ENCODE data around the gene PRG2.

PRG2 gene, protein sequence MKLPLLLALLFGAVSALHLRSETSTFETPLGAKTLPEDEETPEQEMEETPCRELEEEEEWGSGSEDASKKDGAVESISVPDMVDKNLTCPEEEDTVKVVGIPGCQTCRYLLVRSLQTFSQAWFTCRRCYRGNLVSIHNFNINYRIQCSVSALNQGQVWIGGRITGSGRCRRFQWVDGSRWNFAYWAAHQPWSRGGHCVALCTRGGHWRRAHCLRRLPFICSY

GRCh38 chr11:57390535-57390934 lies at the start of gene PRG2:
PRG2 (minus strand) TSS chr11:57390650; CDS start chr11:57389944, 706 bp downstream.
- Histone ChIP-seq H3K9me3 (no peaks in the 10 kb centered on the region), H3K36me3 (replicated peaks) (no peaks in the 10 kb centered on the region), H3K4me1 (no peaks in the 10 kb centered on the region), H3K27me3 (ENCODE audit: low read depth) (peaks cover 8% of the 10 kb centered on the region), H3K4me3 (no peak within 1 kb of the TSS)
- in situ Hi-C loops (cut with MboI; ENCODE audit: low sequenced_read_pairs), result no loop called here
- no peak for DNase-seq (ENCODE audit: low spot score in 2 of 2)

- no peaks in the 10 kb centered on the region for H3K4me1 ChIP-seq
- no peaks in the 10 kb centered on the region for H3K27me3 ChIP-seq (ENCODE audit: low read depth)
- H3K9me3 ChIP-seq, result no peaks in the 10 kb centered on the region
- H3K36me3 ChIP-seq (replicated peaks), result no peaks in the 10 kb centered on the region
- no peak for DNase-seq (ENCODE audit: low spot score in 2 of 2)
- H3K4me3 ChIP-seq, result no peak overlapping the region
- in situ Hi-C loops (cut with MboI; ENCODE audit: low sequenced_read_pairs), result no loop called here
Measured at GRCh38 chr11:57439786-57440185, 49.3 kb upstream of the PRG2 start.

GRCh38 chr11:57438345-57439285 lies 48.2 kb upstream of the PRG2 start:
- no peaks in the 10 kb centered on the region for H3K27me3 ChIP-seq (ENCODE audit: low read depth)
- no peaks in the 10 kb centered on the region for H3K4me1 ChIP-seq
- in situ Hi-C loops (cut with MboI; ENCODE audit: low sequenced_read_pairs), result no loop called here
- no peak for DNase-seq (ENCODE audit: low spot score in 2 of 2)
- no peak overlapping the region for H3K4me3 ChIP-seq
- H3K36me3 ChIP-seq (replicated peaks), result no peaks in the 10 kb centered on the region
- no peaks in the 10 kb centered on the region for H3K9me3 ChIP-seq

DNA sequence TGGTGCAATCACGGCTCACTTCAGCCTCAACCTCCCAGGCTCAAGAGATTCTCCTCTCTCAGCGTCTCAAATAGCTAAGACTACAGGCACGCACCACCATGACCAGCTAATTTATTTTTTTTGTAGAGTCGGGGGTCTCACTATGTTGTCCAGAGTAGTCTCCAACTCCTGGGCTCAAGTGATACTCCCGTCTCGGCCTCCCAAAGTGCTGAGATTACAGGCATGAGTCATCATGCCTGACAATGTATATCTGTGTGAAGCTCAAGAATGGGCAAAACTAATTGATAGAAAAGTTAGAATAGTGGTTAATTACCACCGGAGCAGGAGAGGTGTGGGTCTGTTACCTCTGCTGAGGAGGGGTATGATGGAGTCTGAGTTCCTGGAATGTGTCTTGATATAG lies 45.6 kb upstream of the PRG2 start:
- Histone ChIP-seq H3K27me3 (ENCODE audit: low read depth) (no peaks in the 10 kb centered on the region), H3K9me3 (no peaks in the 10 kb centered on the region), H3K36me3 (replicated peaks) (no peaks in the 10 kb centered on the region), H3K4me1 (no peaks in the 10 kb centered on the region), H3K4me3 (no peak overlapping the region)
- DNase-seq (ENCODE audit: low spot score in 2 of 2), result no peak
- in situ Hi-C loops (cut with MboI; ENCODE audit: low sequenced_read_pairs), result no loop called here

DNA sequence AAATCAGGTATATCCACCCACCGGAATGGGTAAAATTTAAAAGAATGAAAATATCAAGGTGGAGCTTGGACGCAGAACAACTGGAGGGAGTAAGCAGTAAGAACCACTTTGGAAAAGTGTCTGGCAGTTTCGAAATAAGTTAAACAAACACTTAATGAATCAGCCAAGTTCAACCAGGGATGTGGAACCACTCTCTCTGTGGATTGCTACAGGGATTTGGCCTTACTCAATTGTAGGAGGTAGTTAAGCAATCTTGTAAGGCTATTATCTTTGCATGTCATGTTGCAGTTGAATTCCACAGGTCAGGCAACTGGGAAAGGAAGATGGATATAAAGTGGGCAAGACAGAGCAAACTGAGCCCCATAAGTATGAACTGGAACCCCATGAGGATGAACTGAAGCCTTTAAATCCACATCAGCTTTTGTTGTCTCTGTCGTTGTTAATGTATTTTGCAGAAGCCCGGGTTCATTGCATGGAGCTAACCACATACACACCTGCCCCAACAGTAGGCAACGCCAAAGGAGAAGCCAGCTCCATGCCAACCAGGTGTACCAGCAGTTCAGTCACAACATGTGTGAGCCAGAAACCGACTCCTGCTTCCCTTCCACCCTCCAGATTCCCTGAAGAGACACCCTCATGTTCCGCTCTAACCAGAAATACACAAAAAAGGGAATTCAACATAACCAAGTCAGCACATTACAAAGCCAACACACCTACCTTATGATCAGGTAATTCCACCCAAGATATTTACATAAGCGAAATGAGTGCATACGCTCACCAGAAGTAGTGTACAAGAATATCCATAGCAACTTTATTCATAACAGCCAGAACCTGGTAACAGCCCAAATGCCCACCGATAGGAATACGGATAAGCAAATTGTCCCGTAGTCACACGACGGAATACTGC lies 44.4 kb upstream of the PRG2 start:
- Histone ChIP-seq H3K36me3 (replicated peaks) (no peaks in the 10 kb centered on the region), H3K4me3 (no peak overlapping the region), H3K9me3 (no peaks in the 10 kb centered on the region), H3K4me1 (no peaks in the 10 kb centered on the region), H3K27me3 (ENCODE audit: low read depth) (no peaks in the 10 kb centered on the region)
- DNase-seq (ENCODE audit: low spot score in 2 of 2), result no peak
- in situ Hi-C loops (cut with MboI; ENCODE audit: low sequenced_read_pairs), result no loop called here

- Histone ChIP-seq H3K27me3 (ENCODE audit: low read depth) (no peaks in the 10 kb centered on the region), H3K4me1 (no peaks in the 10 kb centered on the region), H3K4me3 (no peak overlapping the region), H3K36me3 (replicated peaks) (no peaks in the 10 kb centered on the region), H3K9me3 (no peaks in the 10 kb centered on the region)
- in situ Hi-C loops (cut with MboI; ENCODE audit: low sequenced_read_pairs), result no loop called here
- DNase-seq (ENCODE audit: low spot score in 2 of 2), result no peak
Measured at GRCh38 chr11:57432714-57433163, 42.3 kb upstream of the PRG2 start.

DNA sequence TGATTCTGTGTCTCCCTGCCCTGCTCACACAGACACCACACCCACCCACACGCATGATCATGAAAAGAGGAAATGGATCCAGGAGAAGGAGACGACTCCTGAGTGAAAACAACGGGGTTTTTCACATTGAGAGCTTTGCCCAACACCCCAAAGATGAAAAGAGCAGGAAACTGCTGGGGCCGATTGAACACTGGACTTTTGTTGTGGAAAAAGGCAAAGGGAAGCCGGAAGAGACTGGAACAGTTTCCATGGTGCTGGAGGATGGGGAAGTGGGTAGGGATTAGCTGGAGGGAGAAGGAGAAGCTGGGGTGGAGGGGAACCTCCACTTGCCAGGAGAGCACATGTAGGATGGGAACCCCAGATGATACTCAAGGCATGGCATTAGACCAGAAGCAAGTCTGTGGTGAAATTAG lies 41.7 kb upstream of the PRG2 start:
- in situ Hi-C loops (cut with MboI; ENCODE audit: low sequenced_read_pairs), result no loop called here
- no peaks in the 10 kb centered on the region for H3K36me3 ChIP-seq (replicated peaks)
- no peaks in the 10 kb centered on the region for H3K27me3 ChIP-seq (ENCODE audit: low read depth)
- H3K9me3 ChIP-seq, result no peaks in the 10 kb centered on the region
- no peak for DNase-seq (ENCODE audit: low spot score in 2 of 2)
- no peak overlapping the region for H3K4me3 ChIP-seq
- H3K4me1 ChIP-seq, result no peaks in the 10 kb centered on the region

GRCh38 chr11:57430952-57431351 lies 40.5 kb upstream of the PRG2 start:
- H3K27me3 ChIP-seq (ENCODE audit: low read depth), result no peaks in the 10 kb centered on the region
- no peaks in the 10 kb centered on the region for H3K36me3 ChIP-seq (replicated peaks)
- H3K4me1 ChIP-seq, result peaks cover 9% of the 10 kb centered on the region
- H3K9me3 ChIP-seq, result no peaks in the 10 kb centered on the region
- no peak overlapping the region for H3K4me3 ChIP-seq
- in situ Hi-C loops (cut with MboI; ENCODE audit: low sequenced_read_pairs), result no loop called here
- no peak for DNase-seq (ENCODE audit: low spot score in 2 of 2)

DNA sequence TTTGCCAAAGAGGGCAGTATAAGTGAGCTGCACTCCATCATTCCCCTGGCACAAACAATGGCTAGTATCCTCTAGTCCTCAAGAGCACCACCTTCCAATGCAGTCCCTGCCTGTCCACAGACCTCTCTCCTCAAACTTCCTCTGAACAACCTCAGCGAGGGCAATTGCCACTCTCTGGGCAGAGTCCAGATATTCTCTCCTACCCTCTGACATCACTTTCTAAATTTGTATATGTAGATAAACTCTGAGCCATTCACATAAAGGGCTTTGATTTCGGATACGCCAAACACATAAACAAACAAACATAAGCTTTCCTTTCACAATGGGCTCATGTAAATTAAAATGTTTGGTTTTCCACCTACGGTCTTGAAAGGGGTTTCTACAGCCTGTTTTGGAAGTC lies 39.5 kb upstream of the PRG2 start:
- Histone ChIP-seq H3K4me3 (no peak overlapping the region), H3K36me3 (replicated peaks) (no peaks in the 10 kb centered on the region; the same call in 1 of the 2 replicates), H3K9me3 (no peaks in the 10 kb centered on the region), H3K27me3 (ENCODE audit: low read depth) (no peaks in the 10 kb centered on the region), H3K4me1 (peaks cover 10% of the 10 kb centered on the region)
- in situ Hi-C loops (cut with MboI; ENCODE audit: low sequenced_read_pairs), result no loop called here
- DNase-seq (ENCODE audit: low spot score in 2 of 2), result no peak

DNA sequence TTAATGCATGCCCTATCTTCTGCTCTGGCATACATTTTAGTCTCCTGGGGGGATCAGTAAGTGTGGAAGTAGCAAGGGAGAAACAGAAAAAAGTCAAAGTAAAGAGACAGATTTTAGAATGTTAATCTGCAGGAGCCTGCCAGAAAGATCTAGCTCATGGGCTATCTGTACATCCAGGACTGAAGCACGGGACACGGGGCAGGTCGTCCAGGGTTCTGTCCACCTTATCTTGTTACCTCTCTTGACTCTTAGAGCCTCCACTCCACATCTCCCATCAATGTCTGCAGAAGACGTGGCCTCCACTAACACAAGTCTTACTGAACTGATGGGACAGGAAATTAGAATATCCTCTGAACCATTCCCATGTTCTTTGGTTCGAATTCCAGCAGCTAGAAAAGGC lies 38.2 kb upstream of the PRG2 start:
- Histone ChIP-seq H3K36me3 (replicated peaks) (no peaks in the 10 kb centered on the region; the same call in 1 of the 2 replicates), H3K9me3 (no peaks in the 10 kb centered on the region), H3K27me3 (ENCODE audit: low read depth) (no peaks in the 10 kb centered on the region), H3K4me3 (no peak overlapping the region), H3K4me1 (peaks cover 10% of the 10 kb centered on the region)
- in situ Hi-C loops (cut with MboI; ENCODE audit: low sequenced_read_pairs), result no loop called here
- DNase-seq (ENCODE audit: low spot score in 2 of 2), result no peak

DNA sequence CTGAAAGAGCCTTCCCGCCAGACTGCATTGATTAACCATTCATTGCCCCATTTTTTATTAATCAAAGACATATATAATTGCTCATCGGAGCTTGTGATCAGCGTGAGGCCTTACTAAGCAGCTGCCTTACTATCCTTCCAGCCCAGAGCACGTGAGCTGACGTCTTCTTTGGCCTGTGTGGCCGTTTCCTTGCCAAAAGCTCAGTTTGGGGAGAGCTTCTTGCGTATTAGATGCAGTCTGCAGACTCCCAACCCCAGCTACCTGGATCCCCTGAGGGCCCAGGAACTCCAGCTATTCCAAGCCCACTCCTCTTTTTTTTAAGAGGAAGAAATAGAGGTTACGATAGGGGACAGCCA lies 37.3 kb upstream of the PRG2 start:
- in situ Hi-C loops (cut with MboI; ENCODE audit: low sequenced_read_pairs), result no loop called here

GRCh38 chr11:57426929-57427726 lies 36.7 kb upstream of the PRG2 start, which contains the start of gene SLC43A3:
SLC43A3 (minus strand) TSS chr11:57427121; CDS start chr11:57426172, 949 bp downstream.
- Histone ChIP-seq H3K36me3 (replicated peaks) (no peaks in the 10 kb centered on the region; the same call in 1 of the 2 replicates), H3K27me3 (ENCODE audit: low read depth) (no peaks in the 10 kb centered on the region), H3K4me1 (peaks cover 10% of the 10 kb centered on the region), H3K4me3 (peak within 1 kb of the TSS; percentile 26), H3K9me3 (no peaks in the 10 kb centered on the region)
- in situ Hi-C loops (cut with MboI; ENCODE audit: low sequenced_read_pairs), result no loop called here
- DNase-seq (ENCODE audit: low spot score in 2 of 2), result peak; percentile 58 to 77

More for the DNA sequence above, 37.3 kb upstream of the PRG2 start:
- Histone ChIP-seq H3K9me3 (no peaks in the 10 kb centered on the region), H3K27me3 (ENCODE audit: low read depth) (no peaks in the 10 kb centered on the region), H3K4me3 (no peak overlapping the region), H3K36me3 (replicated peaks) (no peaks in the 10 kb centered on the region; the same call in 1 of the 2 replicates), H3K4me1 (peaks cover 10% of the 10 kb centered on the region)
- no peak for DNase-seq (ENCODE audit: low spot score in 2 of 2)
